MCF 10A (cell line): ENCODE results near the gene VEZT. TPM values are rescaled to one million over a fixed set of nuclear protein-coding genes. Genes with fewer than 3 reads are reported as not detected.
A peak's percentile ranks its signal among the peaks of the same experiment; 100 is the strongest.

Source experiments
- BruUV-seq: library from RNA; stranded (reverse); fragments of 400-500 nt; replicated peaks from 2 replicates; lab custom pipeline; 2021; lab: Mats Ljungman, UMichigan
- CTCF ChIA-PET: fragments of 300-600 bp; sonication (Branson Sonifier 250); formaldehyde crosslinking; extraction: SDS; loops from one replicate; lab custom pipeline; 2021; ENCODE audit warnings: antibody characterized with exemption, inconsistent platforms; lab: Yijun Ruan, JAX
- POLR2A ChIA-PET: fragments of 300-600, 350-650 bp; sonication (Branson Sonifier 250); formaldehyde crosslinking; extraction: SDS; loops from one replicate; lab custom pipeline; 2020; ENCODE audit warnings: antibody characterized with exemption, inconsistent platforms; lab: Yijun Ruan, JAX
- DNase-seq: peaks from one replicate; pipeline ENCODE4 v3.0.0-alpha.2; 2018; ENCODE audit not compliant: unreplicated experiment
- H3K27ac Mint-ChIP-seq: one replicate; pipeline ENCODE4 v1.8.0; 2022; ENCODE audit warnings: mild to moderate bottlenecking, low read depth, mixed read lengths; ENCODE audit not compliant: unreplicated experiment
- H3K27me3 Mint-ChIP-seq: one replicate; pipeline ENCODE4 v1.8.0; 2022; ENCODE audit warnings: mixed read lengths; ENCODE audit not compliant: insufficient read depth, unreplicated experiment
- H3K36me3 Mint-ChIP-seq: one replicate; pipeline ENCODE4 v1.8.0; 2022; ENCODE audit warnings: mild to moderate bottlenecking, moderate library complexity, mixed read lengths; ENCODE audit not compliant: insufficient read depth, unreplicated experiment
- H3K4me1 Mint-ChIP-seq: one replicate; pipeline ENCODE4 v1.8.0; 2022; ENCODE audit warnings: mixed read lengths; ENCODE audit not compliant: insufficient read depth, unreplicated experiment
- H3K4me3 Mint-ChIP-seq: one replicate; pipeline ENCODE4 v1.8.0; 2022; ENCODE audit warnings: mild to moderate bottlenecking, moderate library complexity, mixed read lengths; ENCODE audit not compliant: unreplicated experiment
- H3K9me3 Mint-ChIP-seq: one replicate; pipeline ENCODE4 v1.8.0; 2022; ENCODE audit warnings: mixed read lengths; ENCODE audit not compliant: unreplicated experiment
- CTCF ChIP-seq: fragments of 200-600 bp; IDR thresholded peaks from one replicate; pipeline ENCODE4 v1.8.0; 2022; ENCODE audit warnings: antibody characterized with exemption, mild to moderate bottlenecking; ENCODE audit not compliant: unreplicated experiment
- intact Hi-C: fragments of 100-400 bp; cut with micrococcal nuclease; formaldehyde crosslinking; loops from 2 replicates; pipeline ENCODE4 v1.14.1; 2022
- total RNA-seq: library from RNA; stranded (reverse); gene quantifications from 2 replicates; pipeline ENCODE4 v1.2.3, GENCODE V29; 2022

The VEZT gene
- total RNA-seq, 1 experiment from 2014 or later: 107 TPM

GRCh38 chr12:95173392-95174251 is 44.0 kb upstream of the VEZT start:
- ChIA-PET CTCF (interaction anchor here (0.8 to 2.9 kb wide), 7 partner anchors 10 to 56 kb away, joined by 3 to 9 read pairs (median 3); partner anchors contain the start of genes FGD6 and VEZT), POLR2A (interaction anchor here (0.6 to 4.5 kb wide), 11 partner anchors 21 to 140 kb away, joined by 3 to 48 read pairs (median 5); partner anchors contain the start of genes FGD6 and VEZT)
- DNase-seq: peak; percentile 92
- peaks cover 31% of the 10 kb centered on the region for H3K36me3 Mint-ChIP-seq
- intact Hi-C loops: no loop called here
- H3K27ac Mint-ChIP-seq: peak overlapping the region; percentile 31
- no TSS peak for BruUV-seq
- H3K9me3 Mint-ChIP-seq: no peaks in the 10 kb centered on the region
- peaks cover 26% of the 10 kb centered on the region for H3K4me1 Mint-ChIP-seq
- TF ChIP-seq CTCF: no peak
- no peaks in the 10 kb centered on the region for H3K27me3 Mint-ChIP-seq
- H3K4me3 Mint-ChIP-seq: no peak overlapping the region

GRCh38 chr12:95177201-95177768 is 40.3 kb upstream of the VEZT start:
- peak overlapping the region; percentile 35 for H3K27ac Mint-ChIP-seq
- H3K9me3 Mint-ChIP-seq: no peaks in the 10 kb centered on the region
- CTCF ChIA-PET: no interaction called here

GRCh38 chr12:95178136-95178535 is 39.5 kb upstream of the VEZT start:
- intact Hi-C loops: no loop called here
- TF ChIP-seq CTCF: no peak
- DNase-seq: no peak
- Mint-ChIP-seq H3K27me3 (no peaks in the 10 kb centered on the region), H3K4me1 (peaks cover 18% of the 10 kb centered on the region), H3K27ac (no peak overlapping the region), H3K36me3 (peaks cover 7% of the 10 kb centered on the region), H3K4me3 (no peak overlapping the region), H3K9me3 (no peaks in the 10 kb centered on the region)
- POLR2A ChIA-PET: interaction anchor here (0.9 kb wide), 1 partner anchor 97 kb away, joined by 3 read pairs; no protein-coding TSS in a partner anchor
- CTCF ChIA-PET: no interaction called here
- BruUV-seq: no TSS peak

More at GRCh38 chr12:95177201-95177768, 40.3 kb upstream of the VEZT start:
- Mint-ChIP-seq H3K36me3 (peaks cover 10% of the 10 kb centered on the region), H3K4me1 (peaks cover 16% of the 10 kb centered on the region), H3K4me3 (no peak overlapping the region), H3K27me3 (no peaks in the 10 kb centered on the region)
- no TSS peak for BruUV-seq
- intact Hi-C loops: no loop called here
- POLR2A ChIA-PET: interaction anchor here (0.8 to 1.3 kb wide), 3 partner anchors 22 to 39 kb away, joined by 3 to 6 read pairs (median 4); no protein-coding TSS in a partner anchor
- no peak for TF ChIP-seq CTCF
- no peak for DNase-seq

- Mint-ChIP-seq H3K27me3 (no peaks in the 10 kb centered on the region), H3K36me3 (peaks cover 7% of the 10 kb centered on the region), H3K4me3 (no peak overlapping the region), H3K27ac (no peak overlapping the region), H3K4me1 (peaks cover 10% of the 10 kb centered on the region), H3K9me3 (no peaks in the 10 kb centered on the region)
- CTCF ChIA-PET: no interaction called here
- no TSS peak for BruUV-seq
- intact Hi-C loops: no loop called here
- no peak for DNase-seq
- no peak for TF ChIP-seq CTCF
- POLR2A ChIA-PET: interaction anchor here (0.6 to 0.9 kb wide), 2 partner anchors 32 to 96 kb away, joined by 3 to 4 read pairs; no protein-coding TSS in a partner anchor
These were observed 38.6 kb upstream of the VEZT start for GRCh38 chr12:95179011-95179410.
